Measurements from ENCODE around the gene ABCA4.
"Not testable (repeated sequence)": the region's sequence is repeated elsewhere in the genome, so short reads cannot be mapped to it uniquely, and the experiment has no call there.

Gene ABCA4

DNA sequence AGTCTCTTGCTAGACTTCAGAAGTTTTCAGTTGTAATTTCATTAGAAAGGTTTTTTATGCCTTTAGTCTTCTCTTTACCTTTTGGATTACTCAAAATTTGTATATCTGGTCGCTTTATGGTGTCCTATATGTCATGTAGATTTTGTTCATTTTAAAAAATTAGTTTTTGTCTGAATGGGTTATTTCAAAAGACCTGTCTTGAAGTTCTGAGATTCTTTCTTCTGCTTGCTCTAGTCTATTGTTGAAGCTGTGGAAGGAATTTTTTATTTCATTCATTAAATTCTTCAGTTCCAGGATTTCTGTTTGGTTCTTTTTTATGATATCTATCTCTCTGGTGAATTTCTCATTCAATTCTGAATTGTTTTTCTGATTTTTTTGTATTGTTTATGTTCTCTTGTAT, 165.2 kb downstream of the ABCA4 start:
- TF ChIP-seq, protein P1, sequence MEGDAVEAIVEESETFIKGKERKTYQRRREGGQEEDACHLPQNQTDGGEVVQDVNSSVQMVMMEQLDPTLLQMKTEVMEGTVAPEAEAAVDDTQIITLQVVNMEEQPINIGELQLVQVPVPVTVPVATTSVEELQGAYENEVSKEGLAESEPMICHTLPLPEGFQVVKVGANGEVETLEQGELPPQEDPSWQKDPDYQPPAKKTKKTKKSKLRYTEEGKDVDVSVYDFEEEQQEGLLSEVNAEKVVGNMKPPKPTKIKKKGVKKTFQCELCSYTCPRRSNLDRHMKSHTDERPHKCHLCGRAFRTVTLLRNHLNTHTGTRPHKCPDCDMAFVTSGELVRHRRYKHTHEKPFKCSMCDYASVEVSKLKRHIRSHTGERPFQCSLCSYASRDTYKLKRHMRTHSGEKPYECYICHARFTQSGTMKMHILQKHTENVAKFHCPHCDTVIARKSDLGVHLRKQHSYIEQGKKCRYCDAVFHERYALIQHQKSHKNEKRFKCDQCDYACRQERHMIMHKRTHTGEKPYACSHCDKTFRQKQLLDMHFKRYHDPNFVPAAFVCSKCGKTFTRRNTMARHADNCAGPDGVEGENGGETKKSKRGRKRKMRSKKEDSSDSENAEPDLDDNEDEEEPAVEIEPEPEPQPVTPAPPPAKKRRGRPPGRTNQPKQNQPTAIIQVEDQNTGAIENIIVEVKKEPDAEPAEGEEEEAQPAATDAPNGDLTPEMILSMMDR (IDR thresholded peaks at IDR 0.05; ENCODE audit: insufficient read depth, low read length, missing control alignments), result no peak
- CTCF ChIA-PET, result no interaction called here
- POLR2A ChIA-PET, result no interaction called here
- no peak overlapping the region for H3K4me3 ChIP-seq (ENCODE audit: low read depth, low read length)
- DNase-seq (ENCODE audit: low read depth, low spot score), result no peak

DNA sequence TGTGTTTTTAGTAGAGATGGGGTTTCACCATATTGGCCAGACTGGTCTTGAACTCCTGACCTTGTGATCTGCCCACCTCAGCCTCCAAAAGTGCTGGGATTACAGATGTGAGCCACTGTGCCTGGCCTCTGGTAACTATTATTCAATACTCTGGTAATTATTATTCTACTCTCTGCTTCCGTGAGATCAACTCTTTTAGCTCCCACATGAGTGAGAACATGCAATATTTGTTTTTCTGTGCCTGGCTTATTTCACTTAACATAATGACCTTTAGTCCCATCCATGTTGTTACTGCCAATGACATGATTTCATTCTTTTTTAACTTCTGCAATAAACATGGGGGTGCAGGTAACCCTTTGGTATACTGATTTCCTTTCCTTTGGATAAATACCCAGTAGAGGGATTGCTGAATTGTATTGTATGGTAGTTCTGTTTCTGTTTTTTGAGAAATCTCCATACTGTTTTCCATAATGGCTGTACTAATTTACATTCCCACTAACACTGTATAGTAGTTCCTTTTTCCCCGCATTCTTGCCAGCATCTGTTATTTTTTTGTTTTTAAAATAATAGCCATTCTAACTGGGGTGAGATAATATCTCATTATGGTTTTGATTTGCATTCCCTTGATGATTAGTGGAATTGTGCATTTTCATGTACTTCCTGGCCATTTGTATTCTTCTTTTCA, 173.8 kb downstream of the ABCA4 start:
- DNase-seq (ENCODE audit: low read depth, low spot score); POLR2A ChIA-PET; CTCF ChIA-PET; H3K4me3 ChIP-seq (ENCODE audit: low read depth, low read length): not testable (repeated sequence)

Data from AG04449 (cell line).